Activated naive CD4-positive, alpha-beta T cell treated with anti-CD3 and anti-CD28 coated beads, Interleukin-2, amount 50 U/mL, for 72 hours (primary cell): ENCODE results near the gene SLC38A1. TPM values are rescaled to one million over a fixed set of nuclear protein-coding genes. Genes with fewer than 3 reads are reported as not detected.
"Not testable (repeated sequence)": the region's sequence is repeated elsewhere in the genome, so short reads cannot be mapped to it uniquely, and the experiment has no call there.

Experiments
- ATAC-seq, 2 donors: fragments of 150-1000 bp; cut with Tn5 transposase; 2 replicates each; pipeline ENCODE4 v1.10.0; 2021; ENCODE audit warnings: mild to moderate bottlenecking in 2 of 2, moderate library complexity in 2 of 2
- DNase-seq, 2 donors: peaks; one replicate each; pipeline ENCODE4 v3.0.0; 2021 to 2022; ENCODE audit warnings: low spot score in 2 of 2
- H3K27ac Mint-ChIP-seq, 2 donors: one replicate each; pipeline ENCODE4 v1.8.0; 2022; ENCODE audit warnings: mild to moderate bottlenecking in 2 of 2, mixed read lengths in 2 of 2
- H3K36me3 Mint-ChIP-seq, 2 donors: one replicate each; pipeline ENCODE4 v1.8.0; 2022; ENCODE audit warnings: mixed read lengths in 2 of 2
- H3K9me3 Mint-ChIP-seq, 2 donors: one replicate each; pipeline ENCODE4 v1.8.0; 2022; ENCODE audit warnings: mixed read lengths in 2 of 2
- total RNA-seq, 2 donors: library from RNA; stranded (reverse); gene quantifications; one replicate each; pipeline ENCODE4 v1.2.3, GENCODE V29; 2022

Gene SLC38A1
- total RNA-seq, 2 donors from 2014 or later, result 146 to 177 TPM

- Mint-ChIP-seq H3K36me3 (peaks cover 22 to 59% of the 10 kb centered on the region in 2 donors), H3K27ac (peak overlapping the region in 1 of 2 donors; percentile 96), H3K9me3 (no peaks in the 10 kb centered on the region)
- no peak for DNase-seq
- no peak for ATAC-seq
These were observed 60.5 kb downstream of the SLC38A1 start for GRCh38 chr12:46208370-46208769.

GRCh38 chr12:46207644-46208043 is 61.2 kb downstream of the SLC38A1 start:
- DNase-seq (no peak), ATAC-seq (no peak)
- H3K9me3 Mint-ChIP-seq, result no peaks in the 10 kb centered on the region
- H3K27ac Mint-ChIP-seq, result peak overlapping the region; percentile 20 to 96
- peaks cover 25 to 60% of the 10 kb centered on the region in 2 donors for H3K36me3 Mint-ChIP-seq

DNA sequence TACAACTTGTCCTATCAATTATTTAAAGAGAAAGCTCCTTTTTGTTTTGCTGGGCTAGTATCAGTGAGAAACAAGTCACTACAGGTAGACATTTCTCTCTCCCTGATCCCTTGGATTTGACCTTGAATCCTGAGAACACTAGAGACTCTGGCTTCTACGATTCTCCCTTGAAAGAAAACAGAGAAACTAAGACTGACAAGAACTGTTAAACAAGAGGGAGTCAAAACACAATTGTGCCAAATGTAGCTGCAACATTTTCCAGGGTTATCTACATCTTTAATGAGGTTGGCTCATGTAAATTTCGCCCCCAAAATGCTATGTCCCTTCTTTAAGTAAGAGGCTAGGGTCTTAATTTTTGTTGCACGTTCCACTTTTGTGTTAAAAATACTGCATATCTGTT is 62.4 kb downstream of the SLC38A1 start:
- peak overlapping the region; percentile 35 to 68 for H3K27ac Mint-ChIP-seq
- DNase-seq (no peak), ATAC-seq (no peak)
- H3K36me3 Mint-ChIP-seq, result peaks cover 17 to 59% of the 10 kb centered on the region in 2 donors
- H3K9me3 Mint-ChIP-seq, result no peaks in the 10 kb centered on the region

- DNase-seq (no peak), ATAC-seq (no peak)
- no peak overlapping the region for H3K27ac Mint-ChIP-seq
- H3K9me3 Mint-ChIP-seq, result no peaks in the 10 kb centered on the region
- H3K36me3 Mint-ChIP-seq, result peaks cover 14 to 61% of the 10 kb centered on the region in 2 donors
These were observed 63.5 kb downstream of the SLC38A1 start for GRCh38 chr12:46205294-46205693.

DNA sequence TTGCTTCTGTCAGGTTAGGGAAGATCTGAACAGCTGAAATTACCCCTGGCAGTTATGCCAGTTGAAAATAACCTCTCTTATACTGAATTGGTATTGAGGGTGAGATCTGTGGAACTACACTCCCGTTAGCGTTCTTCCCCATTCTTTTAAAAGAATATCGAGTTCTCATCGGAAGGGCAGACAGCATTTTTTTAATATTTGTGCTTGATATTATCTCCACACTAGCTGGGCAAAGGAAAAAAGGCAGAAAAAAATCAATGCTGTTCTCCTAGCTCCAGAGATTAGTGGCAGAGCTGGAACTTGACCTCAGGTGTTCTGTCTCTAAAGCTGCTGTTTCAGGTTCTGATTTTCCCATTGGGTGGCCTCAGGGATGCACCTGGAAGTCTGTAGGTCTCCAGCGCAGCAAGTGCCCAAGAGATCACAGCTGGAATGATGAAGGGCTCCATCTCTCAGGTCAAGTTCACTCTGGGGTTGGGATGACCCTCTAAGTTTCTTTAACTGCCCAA is 67.5 kb downstream of the SLC38A1 start:
- DNase-seq (no peak), ATAC-seq (no peak)
- no peak overlapping the region for H3K27ac Mint-ChIP-seq
- no peaks in the 10 kb centered on the region for H3K9me3 Mint-ChIP-seq
- H3K36me3 Mint-ChIP-seq, result peaks cover 36 to 84% of the 10 kb centered on the region in 2 donors

DNA sequence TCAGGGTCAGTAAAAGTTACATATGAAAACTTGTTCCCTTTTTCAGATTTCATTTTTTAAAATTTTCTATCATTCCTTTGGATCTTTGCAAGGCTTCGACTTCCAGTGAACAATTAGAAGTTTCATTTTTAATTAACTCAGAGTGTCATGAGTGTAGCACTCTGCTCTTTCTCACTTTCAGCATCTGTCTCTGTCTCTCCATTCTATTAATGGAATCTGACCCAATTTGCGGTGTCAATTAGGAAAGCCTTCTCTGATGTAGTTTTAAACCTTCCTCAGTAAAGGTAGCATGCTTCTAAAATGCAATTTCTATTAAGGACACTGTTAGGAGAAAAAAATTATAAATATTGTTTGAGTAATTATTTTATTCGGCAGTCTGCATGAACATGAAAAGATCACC is 68.3 kb downstream of the SLC38A1 start:
- Mint-ChIP-seq H3K36me3 (peaks cover 44 to 84% of the 10 kb centered on the region in 2 donors), H3K9me3 (peaks cover 5 to 6% of the 10 kb centered on the region in 2 donors), H3K27ac (no peak overlapping the region)
- DNase-seq (no peak), ATAC-seq (no peak)

- Mint-ChIP-seq H3K9me3 (peaks cover 11 to 17% of the 10 kb centered on the region in 2 donors), H3K36me3 (peaks cover 61 to 89% of the 10 kb centered on the region in 2 donors), H3K27ac (peak overlapping the region; percentile 13 to 81)
- no peak for ATAC-seq
- no peak for DNase-seq
These were observed 69.9 kb downstream of the SLC38A1 start for GRCh38 chr12:46198913-46199312.

DNA sequence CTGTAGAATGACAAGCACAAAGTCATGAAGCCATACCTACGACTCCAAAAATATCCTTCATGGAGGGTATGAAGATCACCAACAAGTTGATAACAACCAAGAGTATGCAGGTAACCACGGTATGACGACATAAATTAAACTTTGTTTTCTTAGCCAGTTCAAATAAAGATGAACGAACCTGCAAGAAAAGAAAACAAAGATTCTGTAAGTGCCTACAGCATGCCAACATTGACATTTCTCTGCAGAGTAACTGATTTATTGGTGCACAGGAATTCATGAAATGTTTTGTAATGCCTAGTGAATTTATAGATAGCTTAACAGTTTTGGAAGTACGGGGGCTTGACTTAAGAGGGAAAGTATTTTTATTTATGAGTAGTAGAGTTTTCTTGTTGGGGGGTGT is 71.0 kb downstream of the SLC38A1 start:
- Mint-ChIP-seq H3K27ac (peak overlapping the region; percentile 27 to 31), H3K9me3 (peaks cover 21 to 25% of the 10 kb centered on the region in 2 donors), H3K36me3 (peaks cover 64 to 89% of the 10 kb centered on the region in 2 donors)
- no peak for ATAC-seq
- no peak for DNase-seq

DNA sequence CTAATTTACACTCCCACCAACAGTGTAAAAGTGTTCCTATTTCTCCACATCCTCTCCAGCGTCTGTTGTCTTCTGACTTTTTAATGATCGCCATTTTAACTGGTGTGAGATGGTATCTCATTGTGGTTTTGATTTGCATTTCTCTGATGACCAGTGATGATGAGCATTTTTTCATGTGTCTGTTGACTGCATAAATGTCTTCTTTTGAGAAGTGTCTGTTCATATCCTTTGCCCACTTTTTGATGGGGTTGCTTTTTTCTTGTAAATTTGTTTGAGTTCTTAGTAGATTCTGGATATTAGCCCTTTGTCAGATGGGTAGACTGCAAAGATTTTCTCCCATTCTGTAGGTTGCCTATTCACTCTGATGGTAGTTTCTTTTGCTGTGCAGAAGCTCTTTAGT is 78.3 kb downstream of the SLC38A1 start:
- H3K27ac Mint-ChIP-seq, result peak overlapping the region; percentile 66 to 72
- H3K36me3 Mint-ChIP-seq, result peaks cover 63 to 87% of the 10 kb centered on the region in 2 donors
- peaks cover 34 to 45% of the 10 kb centered on the region in 2 donors for H3K9me3 Mint-ChIP-seq
- DNase-seq, ATAC-seq: not testable (repeated sequence)

- Mint-ChIP-seq H3K27ac (peak overlapping the region; percentile 78 to 91), H3K36me3 (peaks cover 39 to 68% of the 10 kb centered on the region in 2 donors), H3K9me3 (peaks cover 22 to 28% of the 10 kb centered on the region in 2 donors)
- DNase-seq (no peak), ATAC-seq (peak in 1 of 2 donors; percentile 39)
These were observed 80.7 kb downstream of the SLC38A1 start for GRCh38 chr12:46188170-46188569.

GRCh38 chr12:46187023-46187422 is 81.8 kb downstream of the SLC38A1 start:
- H3K9me3 Mint-ChIP-seq, result peaks cover 12 to 19% of the 10 kb centered on the region in 2 donors
- peaks cover 28 to 60% of the 10 kb centered on the region in 2 donors for H3K36me3 Mint-ChIP-seq
- peak overlapping the region; percentile 78 to 91 for H3K27ac Mint-ChIP-seq
- ATAC-seq (peak; percentile 20 to 23), DNase-seq (no peak)

GRCh38 chr12:46186088-46186487 is 82.8 kb downstream of the SLC38A1 start:
- H3K27ac Mint-ChIP-seq, result peak overlapping the region in 1 of 2 donors; percentile 75
- H3K36me3 Mint-ChIP-seq, result peaks cover 18 to 51% of the 10 kb centered on the region in 2 donors
- ATAC-seq, result no peak
- peaks cover 3 to 10% of the 10 kb centered on the region in 2 donors for H3K9me3 Mint-ChIP-seq
- no peak for DNase-seq

GRCh38 chr12:46185686-46186085 is 83.2 kb downstream of the SLC38A1 start:
- DNase-seq, result no peak
- H3K27ac Mint-ChIP-seq, result peak overlapping the region; percentile 75 to 85
- peaks cover 14 to 47% of the 10 kb centered on the region in 2 donors for H3K36me3 Mint-ChIP-seq
- no peak for ATAC-seq
- peaks cover 0 to 6% of the 10 kb centered on the region in 2 donors for H3K9me3 Mint-ChIP-seq

DNA sequence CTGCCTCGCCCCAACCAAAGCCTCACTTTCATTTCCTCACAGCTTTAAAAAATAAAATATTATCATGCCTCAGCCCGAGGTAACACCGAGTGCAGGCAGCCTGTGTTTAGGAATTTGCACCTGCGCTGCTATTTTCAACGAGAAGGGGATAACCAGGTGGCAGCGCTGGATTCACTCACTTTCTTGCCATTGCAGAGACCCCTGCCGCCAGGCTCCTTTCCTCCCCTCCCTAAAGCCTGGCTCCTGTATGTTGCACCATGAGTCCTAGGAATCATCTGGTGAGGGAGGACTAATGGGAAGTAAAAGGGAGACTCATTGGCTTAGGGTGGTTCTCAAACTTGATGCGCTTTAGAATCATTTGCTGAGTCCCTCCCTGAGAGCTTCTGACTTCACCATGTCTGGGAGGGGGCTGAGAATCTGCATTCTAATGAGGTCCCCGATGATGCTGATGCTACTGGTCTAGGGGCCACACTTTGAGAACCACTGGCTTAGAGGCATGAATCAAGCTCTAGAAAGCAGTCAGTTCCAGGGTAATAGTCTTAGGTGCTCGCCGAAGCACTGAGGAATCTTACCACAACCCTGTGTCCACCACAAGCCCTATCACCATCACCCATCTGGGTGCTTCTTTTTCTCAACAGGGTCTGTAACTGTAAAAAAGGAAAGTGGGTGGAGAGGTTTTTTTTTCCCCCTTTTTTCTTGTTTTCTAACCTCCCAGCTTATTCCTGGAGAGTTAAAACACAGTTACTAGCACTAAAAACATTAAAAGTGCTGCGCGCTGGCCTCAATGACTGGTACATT is 83.8 kb downstream of the SLC38A1 start:
- Mint-ChIP-seq H3K9me3 (peaks cover 0 to 4% of the 10 kb centered on the region in 2 donors), H3K27ac (peak overlapping the region; percentile 50 to 75), H3K36me3 (peaks cover 9 to 40% of the 10 kb centered on the region in 2 donors)
- no peak for DNase-seq
- ATAC-seq, result no peak

DNA sequence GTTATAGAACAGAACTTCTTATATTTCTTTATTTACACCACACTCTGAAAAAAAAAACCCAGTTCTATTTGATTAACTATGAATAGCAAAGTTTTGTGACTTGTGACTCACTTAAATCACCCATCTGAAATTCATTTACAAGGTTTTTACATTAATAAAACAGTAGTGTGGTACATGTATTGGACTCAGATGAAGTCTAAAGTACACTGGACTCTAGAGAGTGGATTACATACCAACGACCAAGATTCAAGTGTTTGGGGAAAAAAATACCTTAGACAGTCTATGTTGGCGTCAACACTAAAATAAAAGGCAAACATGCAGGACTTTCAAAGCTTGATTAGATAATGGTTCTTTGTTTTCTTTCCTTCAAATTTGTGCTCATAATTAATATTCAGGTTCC is 85.7 kb downstream of the SLC38A1 start:
- H3K27ac Mint-ChIP-seq, result no peak overlapping the region
- ATAC-seq, result no peak
- peaks cover 0 to 21% of the 10 kb centered on the region in 2 donors for H3K36me3 Mint-ChIP-seq
- no peaks in the 10 kb centered on the region for H3K9me3 Mint-ChIP-seq
- DNase-seq, result no peak

DNA sequence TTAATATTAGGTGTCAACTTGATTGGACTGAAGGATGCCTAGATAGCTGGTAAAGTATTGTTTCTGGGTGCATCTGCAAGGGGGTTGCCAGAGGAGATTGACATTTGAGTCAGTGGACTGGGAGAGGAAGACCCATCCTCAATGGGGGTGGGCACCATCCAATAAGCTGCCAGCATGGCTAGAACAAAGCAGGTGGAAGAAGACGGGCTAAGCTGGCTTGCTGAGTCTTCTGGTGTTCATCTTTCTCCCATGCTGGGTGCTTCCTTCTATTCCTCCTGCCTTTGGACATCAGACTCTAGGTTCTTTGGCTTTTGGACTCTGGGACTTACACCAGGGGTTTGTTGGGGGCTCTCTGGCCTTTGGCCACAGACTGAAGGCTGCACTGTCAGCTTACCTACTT is 87.4 kb downstream of the SLC38A1 start:
- H3K36me3 Mint-ChIP-seq, result peaks cover 0 to 8% of the 10 kb centered on the region in 2 donors
- no peaks in the 10 kb centered on the region for H3K9me3 Mint-ChIP-seq
- no peak overlapping the region for H3K27ac Mint-ChIP-seq
- ATAC-seq (no peak), DNase-seq (no peak)

DNA sequence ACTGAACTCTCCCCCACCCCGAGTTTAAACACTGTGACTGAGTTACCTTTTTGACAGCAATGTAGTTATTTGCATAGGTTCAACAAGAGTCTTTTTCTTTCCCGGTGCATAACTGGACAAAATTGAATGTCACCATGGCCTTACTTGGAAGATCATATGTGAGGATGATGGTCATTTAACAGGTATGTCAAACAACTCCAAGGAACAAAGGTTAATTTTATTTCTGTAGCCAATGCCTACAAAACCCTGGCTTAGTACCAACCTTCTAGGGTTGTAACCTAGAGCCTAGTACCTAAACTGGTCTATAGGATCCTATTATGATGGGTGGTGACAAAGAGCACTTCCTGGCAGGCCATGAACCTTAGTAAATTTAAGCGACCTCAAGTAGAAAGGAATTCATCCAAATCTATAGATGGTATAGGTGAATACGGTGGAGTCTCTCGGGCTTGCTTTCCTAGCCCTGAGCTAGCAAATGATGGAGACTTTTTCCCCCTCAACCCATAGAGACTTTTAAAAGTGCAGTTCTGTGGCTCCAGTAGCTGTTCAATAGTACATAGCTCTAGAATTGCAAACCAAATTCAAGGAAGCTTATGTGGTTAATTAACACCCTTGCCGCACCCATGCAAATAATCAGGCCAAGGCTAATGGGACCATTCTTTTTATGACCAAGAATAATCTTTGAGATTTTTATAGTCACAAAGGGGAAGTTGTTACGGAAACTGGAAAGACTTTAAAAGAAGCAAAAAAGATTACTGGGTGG is 89.0 kb downstream of the SLC38A1 start:
- no peak overlapping the region for H3K27ac Mint-ChIP-seq

More for the DNA sequence above, 89.0 kb downstream of the SLC38A1 start:
- Mint-ChIP-seq H3K36me3 (peaks cover 0 to 8% of the 10 kb centered on the region in 2 donors), H3K9me3 (no peaks in the 10 kb centered on the region)
- DNase-seq, result no peak
- ATAC-seq, result peak in 1 of 2 donors; percentile 7
